ENCODE results near the gene PARD3.

DNA sequence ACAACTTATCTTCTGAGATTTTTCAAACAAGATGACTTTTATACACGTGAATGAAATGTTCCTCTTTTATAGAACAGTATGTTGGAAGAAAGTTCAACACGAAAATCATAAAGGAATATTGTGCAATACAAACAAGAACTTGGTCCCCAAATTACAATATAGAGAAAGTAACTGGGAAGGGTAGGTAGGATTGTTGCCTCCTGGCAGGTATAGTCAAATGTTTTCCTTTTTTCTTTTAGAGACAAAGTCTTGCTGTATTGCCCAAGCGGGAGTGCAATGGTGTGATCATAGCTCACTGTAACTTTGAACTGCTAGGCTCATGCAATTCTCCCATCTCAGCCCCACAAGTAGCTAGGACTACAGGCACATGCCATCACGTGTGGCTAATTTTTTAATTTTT, 582.6 kb downstream of the PARD3 start:
- TF ChIP-seq, protein P1, sequence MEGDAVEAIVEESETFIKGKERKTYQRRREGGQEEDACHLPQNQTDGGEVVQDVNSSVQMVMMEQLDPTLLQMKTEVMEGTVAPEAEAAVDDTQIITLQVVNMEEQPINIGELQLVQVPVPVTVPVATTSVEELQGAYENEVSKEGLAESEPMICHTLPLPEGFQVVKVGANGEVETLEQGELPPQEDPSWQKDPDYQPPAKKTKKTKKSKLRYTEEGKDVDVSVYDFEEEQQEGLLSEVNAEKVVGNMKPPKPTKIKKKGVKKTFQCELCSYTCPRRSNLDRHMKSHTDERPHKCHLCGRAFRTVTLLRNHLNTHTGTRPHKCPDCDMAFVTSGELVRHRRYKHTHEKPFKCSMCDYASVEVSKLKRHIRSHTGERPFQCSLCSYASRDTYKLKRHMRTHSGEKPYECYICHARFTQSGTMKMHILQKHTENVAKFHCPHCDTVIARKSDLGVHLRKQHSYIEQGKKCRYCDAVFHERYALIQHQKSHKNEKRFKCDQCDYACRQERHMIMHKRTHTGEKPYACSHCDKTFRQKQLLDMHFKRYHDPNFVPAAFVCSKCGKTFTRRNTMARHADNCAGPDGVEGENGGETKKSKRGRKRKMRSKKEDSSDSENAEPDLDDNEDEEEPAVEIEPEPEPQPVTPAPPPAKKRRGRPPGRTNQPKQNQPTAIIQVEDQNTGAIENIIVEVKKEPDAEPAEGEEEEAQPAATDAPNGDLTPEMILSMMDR (IDR thresholded peaks at IDR 0.05), result no peak
- TF ChIP-seq POLR2AphosphoS5 (IDR thresholded peaks at IDR 0.05), result no peak
- no peak for TF ChIP-seq POLR2A (IDR thresholded peaks at IDR 0.05)
